Cerebellar cortex (tissue), 1 donor: ENCODE measurements around the gene DAAM1.

Source experiments
- DNase-seq: peaks from one replicate; pipeline ENCODE4 v3.0.0-alpha.2; 2015; ENCODE audit warnings: low spot score

DAAM1 gene

DNA sequence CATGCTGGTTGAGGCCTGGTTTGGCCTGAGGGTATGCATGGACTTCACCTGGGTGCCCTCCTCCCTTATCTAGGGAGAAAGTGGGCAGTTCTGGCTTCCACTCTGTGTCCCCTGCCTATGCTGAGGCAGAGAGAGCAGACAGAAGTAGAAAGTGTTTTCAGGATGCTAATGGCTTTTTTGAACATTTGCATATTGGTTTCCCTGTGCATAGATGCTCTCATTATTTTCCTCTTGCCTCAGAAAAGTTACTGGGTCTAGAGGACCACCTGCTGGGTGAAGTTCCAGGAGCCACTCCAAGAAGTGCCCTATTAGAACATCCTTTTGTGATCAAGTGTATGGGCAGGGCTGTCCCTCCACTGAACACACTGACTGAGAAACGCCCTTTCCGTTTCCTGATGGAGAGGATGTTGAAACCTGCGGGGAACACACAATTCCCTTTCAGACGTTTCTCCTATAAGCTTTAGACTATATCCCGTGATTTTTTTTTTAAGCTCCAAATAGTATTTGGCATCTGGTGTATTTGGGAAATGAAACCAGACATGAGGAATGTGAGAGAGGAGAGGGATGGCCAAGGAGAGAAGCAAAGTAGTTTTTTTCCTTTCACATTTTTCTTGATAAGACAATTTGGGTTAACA, 66.6 kb downstream of the DAAM1 start:
- no peak for DNase-seq

DNA sequence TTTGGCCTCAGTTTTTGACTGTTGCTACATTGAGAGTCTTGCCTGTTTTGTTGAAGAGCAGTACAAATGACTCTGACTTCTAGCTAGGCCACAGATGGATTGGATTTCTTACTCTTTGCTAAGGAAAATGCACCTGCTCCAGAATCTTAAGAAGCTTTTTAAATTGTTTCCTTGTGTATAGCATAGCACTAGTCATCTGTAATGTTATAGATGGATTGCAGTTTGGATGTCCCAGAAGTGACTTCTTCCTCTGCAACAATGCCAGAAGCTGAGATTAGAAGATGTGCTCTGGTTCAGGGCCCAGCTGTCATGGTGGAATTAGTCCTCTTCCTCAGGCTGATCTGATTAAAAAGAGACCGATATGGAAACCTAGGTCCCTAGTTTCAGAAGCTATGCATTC, 67.9 kb downstream of the DAAM1 start:
- no peak for DNase-seq

DNA sequence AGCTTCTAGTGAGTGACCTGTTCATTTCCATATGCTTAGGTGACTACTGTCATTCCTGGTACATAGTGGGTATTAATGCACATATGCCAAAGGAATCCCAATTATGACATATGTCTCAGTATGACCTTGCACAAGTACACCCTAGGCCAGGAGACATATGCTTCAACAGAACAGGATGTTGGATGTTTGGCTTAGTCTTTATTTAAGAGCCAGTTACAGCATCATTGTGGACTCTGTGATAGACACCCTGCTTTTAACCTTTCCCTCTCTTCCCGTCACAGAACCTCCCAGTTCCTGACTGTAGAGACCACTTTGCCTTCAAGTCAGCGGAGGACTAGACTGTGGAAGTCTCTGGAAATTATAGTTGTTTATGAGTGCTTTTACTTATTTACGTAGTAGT, 72.9 kb downstream of the DAAM1 start:
- no peak for DNase-seq

DNA sequence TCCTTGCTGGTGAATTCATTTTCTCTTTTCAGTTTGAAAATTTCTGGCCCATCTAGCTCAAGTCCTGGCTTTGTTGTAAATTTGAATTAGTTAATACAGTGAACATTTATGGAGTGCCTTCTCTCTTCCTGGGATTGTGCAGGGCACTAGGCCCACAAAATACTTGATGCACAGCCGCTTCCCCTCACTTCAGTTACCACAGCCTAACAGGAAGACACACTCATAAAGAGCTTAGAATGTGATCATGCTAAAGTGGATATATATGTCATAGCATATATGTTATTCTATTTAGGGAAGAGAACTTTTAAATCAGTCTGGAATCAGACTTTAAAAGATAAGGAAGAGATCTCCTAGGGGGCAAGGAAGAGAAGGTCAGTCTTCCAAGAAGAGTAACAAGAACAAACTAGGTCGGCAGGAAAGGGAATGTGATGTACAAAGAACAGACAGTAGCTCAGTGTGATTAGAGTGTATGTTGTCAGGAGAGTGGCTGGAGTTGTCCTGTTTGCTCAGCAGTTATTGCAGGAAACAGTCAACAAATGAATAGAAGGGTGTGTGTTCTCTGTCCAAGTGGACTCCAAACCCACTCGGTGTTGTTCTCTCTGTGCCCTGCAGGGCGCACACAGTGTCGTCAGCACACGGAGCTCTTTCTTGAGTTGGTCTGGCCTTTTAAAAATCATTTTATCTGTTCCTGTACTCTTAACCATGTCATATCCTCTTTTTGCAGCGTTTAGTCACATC, 74.4 kb downstream of the DAAM1 start:
- DNase-seq = peak; percentile 38

DNA sequence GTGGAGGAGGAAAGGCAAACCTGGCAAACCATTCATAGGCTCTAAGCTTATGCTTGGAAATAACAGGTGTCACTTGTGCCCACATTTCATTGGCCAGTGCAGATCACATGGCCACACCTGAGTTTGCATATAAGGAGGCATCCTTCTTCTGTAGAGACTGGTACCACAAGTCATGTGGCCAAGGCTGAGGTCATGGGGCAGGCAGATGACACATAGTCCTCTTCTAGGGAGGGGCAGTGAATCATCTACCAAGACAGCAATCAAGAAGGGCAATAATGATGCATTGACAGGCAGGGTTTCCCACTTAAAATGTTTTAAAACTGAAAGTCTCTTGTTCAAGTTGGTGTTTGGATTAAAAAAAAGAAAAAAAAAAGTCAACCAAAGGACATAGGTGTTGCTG, 77.3 kb downstream of the DAAM1 start:
- DNase-seq = no peak

DNA sequence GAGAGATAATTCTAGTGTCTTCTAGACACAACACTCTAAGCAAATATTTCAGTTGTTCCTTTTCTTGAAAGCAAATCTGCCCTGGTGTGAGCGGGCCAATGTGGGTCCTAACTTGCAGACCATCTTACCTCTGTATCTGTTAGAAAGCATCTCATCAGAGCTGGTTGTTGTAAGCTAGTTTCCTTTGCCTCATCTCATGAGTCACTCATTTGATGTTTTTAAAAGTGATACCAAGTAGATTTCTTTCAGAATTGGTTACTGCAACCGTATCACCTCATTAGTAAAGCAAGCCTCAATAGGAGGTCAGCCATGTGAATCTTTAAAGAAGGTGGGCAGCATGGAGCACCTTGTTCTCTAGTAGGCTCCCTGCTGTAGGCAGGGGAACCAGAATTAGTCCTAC, 78.6 kb downstream of the DAAM1 start:
- no peak for DNase-seq

DNA sequence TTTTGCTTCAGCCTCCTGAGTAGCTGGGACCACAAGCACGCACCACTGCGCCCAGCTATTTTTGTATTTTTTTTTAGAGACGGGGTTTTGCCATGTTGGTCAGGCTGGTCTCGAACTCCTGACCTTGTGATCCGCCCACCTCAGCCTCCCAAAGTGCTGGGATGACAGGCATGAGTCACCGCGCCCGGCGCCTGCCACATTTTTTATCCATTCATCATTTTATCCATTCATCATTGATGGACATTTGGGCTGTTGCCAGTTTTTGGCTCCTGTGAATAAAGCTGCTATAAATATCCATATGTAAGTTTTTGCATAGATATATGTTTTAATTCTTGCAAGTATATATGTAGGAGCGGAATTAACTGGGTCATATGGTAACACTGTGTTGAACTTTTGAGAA, 79.5 kb downstream of the DAAM1 start:
- DNase-seq = no peak

DNA sequence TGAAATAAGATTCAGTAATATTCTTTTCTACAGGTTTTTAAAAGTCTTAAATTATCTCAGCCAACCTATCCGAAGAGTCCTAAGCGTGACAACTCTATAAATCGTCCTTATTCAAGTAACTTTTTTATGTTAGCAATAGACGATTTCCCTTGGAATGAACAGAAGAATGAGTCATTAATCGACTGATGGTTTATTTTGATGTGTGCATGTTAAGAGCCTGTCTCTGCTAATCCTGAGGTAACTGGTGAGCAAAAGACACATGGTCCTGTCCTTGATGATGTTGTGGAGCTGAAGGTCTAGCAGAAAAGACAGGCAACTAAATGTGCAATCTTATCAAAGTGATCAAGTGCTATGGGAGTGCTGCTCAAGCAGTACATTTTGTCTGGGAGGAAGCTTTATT, 80.4 kb downstream of the DAAM1 start:
- no peak for DNase-seq

DNA sequence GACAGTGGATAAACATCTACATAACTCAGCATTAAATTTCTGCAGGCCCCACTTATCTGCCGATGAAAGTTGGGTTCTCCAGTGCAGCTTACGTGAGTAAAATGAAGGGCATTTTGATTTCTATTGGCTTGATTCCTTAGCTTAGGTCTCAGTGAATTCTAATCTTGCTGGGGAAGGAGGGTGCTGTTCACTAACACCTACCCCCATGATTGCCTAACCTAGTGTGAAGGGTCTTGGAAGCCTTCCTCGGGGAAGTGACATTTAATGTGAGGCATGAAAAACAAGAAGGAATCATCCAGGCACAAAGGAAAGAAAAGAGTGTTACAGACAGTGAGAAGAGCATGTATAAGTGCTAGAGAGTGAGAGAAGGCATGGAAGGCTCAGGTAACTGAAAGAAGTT, 81.0 kb downstream of the DAAM1 start:
- no peak for DNase-seq

DNA sequence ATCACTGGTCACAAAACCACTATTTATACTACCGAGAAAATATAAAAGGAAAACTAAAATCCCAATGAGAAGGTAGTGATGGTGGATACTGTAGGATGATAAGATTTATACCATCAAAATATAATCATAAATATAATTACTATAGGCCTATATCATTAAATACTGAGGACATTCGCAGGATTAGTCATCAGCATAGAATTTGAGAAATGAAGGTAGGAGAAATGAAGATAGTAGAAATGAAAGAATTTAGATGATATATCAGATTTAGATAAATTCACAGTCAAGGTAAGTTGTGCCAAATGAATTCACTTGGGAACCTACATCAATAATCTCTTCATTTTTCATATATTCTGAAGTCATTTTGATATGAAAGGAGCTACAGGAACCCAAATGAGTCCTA, 82.8 kb downstream of the DAAM1 start:
- no peak for DNase-seq

DNA sequence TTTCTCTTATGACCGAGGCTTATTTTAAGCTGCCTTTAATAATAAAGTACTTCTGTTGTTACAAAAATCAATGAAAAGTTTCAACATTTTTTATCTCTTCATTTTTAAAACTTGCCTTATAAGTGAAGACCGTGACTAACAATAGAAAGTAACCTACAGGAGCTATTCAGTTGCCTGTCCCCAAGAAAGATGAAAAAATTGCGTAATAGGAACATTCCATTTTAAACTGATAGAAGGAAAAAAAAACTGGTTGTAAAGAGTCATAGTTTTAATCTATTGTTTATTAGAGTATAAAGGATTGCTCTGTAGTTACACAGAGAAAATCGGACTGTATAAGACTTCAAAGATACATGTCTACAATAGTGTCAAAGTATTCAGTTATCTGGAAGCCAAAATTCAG, 83.3 kb downstream of the DAAM1 start:
- no peak for DNase-seq

DNA sequence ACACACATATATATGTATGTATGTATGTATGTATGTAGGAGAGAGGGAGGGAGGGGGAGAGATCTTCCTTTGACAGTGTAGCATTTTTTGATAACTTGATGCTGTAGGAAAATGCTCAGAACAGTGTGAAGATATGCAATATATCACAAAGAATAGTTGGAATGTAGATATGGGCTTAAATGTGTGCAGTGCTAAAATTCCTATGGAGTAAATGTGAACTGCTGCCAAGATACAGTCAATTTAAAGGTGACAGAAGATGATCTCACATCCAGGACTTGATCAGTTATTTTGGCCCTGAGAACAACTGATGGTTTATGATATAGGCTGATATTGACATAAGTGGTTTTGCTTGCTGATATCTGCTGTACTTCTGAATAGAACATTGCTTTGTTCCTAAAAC, 84.2 kb downstream of the DAAM1 start:
- DNase-seq = no peak

DNA sequence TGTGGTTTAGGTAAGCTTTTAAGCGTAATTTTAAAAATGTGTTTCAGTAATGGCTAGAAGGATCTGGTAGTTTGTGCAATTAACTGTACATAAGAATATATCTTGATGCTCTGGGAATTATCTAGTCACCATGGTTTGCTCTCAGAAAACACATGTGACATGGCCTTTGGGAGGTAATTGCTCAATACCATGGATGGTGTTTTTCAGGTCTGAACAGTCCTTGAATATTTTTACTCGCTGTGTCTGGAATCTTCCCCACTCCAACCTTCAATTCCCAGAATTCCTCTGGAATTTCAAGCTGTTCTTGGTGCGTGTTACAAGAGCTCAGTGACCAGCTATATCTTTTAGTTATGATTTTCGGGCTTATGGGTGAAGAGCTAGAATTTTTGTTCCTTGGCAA, 85.3 kb downstream of the DAAM1 start:
- no peak for DNase-seq

DNA sequence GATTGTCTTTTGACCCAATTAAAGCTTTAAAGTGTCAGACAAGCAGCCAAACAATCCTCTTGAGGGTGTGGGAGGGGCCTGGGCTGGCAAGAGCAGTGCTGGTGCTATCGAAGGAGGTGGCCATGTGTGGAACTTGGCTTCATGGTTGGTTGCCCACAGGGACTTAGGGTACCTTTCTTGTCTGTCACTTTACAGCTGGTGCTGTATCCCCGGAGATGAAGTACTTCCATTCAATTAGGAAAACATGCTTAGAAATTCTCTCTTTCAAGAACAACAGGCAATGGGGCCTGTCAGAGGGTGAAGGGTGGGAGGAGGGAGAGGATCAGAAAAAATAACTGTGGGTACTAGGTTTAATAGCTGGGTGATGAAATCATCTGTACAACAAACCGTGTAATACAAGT, 86.5 kb downstream of the DAAM1 start:
- peak; percentile 38 for DNase-seq

DNA sequence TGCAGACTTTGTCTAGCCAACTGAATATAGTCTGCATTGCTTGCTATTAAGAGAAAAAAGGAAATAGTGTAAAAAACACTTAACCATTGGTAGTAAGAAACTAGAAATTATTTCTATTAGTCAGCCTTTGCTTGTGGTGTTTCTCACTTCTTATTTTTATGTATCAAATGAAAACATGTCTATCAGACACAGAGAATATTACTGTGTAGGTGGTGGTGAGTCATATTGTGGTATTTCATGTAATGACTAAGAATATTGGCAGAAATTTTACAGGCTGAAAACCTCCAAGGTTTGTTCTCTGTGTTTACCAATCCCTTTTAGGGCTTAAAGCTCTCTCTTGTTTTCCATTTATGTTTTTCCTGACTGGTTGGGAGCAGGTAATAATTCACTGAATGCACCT, 87.2 kb downstream of the DAAM1 start:
- no peak for DNase-seq

DNA sequence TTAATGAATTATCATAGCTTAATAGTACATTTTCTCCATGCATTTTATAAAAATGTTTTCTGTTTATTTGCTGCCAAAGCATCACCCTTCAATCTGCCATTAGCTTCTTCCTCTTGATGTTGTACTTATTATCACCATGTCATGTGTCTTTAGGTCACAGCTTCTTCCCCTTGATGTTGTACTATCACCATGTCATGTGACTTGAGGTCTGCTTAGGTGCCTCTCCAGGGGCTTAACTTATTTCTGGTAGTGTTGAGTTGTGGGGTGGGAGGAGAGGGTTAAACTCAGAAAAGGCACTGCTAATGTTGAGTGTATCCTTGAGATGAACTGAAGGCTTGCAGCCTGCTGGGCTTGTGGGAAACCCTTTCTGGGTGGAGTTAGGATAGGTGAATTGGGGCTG, 87.8 kb downstream of the DAAM1 start:
- no peak for DNase-seq

DNA sequence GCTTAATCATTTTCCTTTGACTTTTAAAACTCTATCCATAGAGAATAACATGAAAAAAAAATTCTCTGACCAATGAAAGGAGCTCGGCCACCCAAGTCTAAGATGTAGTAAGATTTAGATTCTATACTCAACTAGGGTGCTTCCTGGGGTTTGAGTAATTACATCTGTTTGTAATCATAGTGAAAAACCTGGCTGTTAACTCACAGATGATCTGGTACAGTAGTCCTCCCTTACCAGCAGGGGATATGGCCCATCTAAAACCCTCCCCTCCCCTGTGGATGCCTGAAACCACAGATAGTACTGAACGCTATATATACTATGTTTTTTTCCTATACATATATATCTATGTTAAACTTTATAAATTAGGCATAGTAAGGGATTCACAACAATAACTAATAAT, 89.2 kb downstream of the DAAM1 start:
- no peak for DNase-seq

DNA sequence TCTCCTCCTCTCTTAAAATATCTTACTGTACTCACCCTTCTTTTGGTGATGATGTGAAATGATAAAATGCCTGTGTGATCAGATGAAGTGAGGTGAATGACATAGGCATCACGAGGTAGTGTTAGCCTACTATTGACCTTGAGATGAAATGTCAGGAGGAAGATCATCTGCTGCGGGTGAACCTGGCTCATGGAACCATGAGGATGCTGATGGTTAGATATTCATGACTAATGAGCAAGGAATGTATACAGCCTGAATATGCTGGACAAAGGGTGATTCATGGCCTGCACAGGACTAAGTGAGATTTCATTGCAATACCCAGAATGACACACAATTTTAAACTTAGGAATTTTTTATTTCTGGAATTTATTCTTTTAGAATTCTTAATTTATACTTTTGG, 89.6 kb downstream of the DAAM1 start:
- DNase-seq = no peak

DNA sequence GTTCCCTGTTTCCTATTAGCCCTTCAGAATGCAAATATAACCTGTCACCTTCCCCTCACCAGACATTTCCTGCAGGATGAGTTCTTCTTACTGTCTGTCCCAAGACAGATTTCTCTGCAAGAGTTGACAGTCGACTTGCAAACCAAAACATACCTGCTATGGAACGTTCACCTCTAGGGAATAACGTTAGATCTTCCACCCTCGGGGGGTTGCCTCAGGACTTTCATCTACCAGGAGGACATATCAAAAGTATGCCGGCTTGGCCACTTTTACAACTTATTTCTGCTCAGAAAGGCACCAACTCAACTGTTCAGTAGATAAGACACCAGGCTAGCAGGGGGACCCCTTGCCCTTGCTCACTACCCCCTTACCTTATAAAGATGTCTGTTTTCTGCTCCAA, 92.5 kb downstream of the DAAM1 start:
- no peak for DNase-seq

DNA sequence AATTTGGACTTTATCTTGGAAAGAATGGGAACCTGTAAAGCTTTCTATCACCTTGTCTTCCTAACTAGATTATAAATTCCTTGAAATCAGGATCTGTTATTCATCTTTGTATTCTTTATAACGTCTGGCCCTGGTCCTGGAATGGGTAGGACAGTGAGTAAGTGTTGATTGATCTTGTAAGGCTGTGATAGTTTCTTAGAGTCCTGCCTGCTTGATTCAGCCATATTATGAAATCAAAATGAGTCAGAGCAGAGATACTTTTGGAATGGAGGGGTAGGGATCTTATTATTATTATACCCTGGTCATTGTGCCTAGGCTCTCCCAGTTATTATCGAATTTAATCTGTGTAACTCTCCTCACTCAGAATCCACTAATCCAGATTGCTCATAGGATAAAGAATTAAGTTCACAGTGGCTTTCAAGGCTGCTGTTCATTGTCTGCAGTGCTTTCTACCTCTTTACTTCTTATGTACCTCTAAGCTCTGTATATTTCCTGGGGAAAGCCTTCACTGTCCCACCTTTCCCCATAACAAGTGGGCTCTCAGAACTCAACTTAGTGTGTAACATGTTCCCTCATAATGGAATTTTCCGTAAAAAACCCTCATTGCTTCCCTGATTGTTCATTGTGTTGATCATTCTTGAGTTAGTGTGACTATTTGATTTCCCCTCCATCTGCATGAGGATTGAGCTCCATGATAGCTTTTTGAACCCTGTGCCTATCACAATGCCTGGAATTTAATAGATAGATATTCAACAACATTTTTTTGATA, 93.3 kb downstream of the DAAM1 start:
- no peak for DNase-seq

DNA sequence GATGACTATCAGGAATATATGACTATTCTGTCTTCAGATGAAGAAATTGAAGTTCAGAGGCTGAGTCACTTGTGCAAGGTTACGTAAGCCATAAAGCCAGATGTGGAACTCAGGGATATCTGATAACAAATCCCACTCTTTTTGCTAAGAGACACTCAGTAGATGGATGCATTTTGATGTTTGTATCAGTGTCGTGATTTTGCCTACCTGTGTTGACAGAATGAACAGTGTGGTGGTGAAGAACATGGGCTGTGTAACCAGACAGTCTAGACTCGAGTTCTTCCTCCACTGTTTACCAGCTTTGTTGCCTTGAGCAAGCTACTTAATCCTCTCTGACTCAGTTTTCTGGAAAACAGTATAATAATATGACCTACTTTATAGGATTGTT, 93.9 kb downstream of the DAAM1 start:
- DNase-seq = no peak

DNA sequence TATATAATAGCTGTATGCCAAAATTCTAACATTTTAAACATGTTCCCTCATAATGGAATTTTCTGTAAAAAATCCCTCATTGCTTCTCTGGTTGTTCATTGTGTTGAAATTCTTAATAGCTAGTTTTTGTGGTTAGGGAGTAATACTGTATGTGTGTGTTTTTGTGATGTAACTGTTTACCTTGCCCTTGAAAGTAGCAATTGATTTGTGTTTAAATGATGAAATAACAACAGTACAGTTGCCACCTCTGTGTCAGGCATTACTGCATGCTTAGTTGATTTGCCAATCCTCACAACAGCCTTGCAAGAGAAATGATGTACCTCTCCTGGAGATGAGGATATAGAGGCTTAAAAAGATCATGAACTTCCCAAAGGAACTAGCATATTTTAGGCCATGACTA, 94.9 kb downstream of the DAAM1 start:
- no peak for DNase-seq

DNA sequence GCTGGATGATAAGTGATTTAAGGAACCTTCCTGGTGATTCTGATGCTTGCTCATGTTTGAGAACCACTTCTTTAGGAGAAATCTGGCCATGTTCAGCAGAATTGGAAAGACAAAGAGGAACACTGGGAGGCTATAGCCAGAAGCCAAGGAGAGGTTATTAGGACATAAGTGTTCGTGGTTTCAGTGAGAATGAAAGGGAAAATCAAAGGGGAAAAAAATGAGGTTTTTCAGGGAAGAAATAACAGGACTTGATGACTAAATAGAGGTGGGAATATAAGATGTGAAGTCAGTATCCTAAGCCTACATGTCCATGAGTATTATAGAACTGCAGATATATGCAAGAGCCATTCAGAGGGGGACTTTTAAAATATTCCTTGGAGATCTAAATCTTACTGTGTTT, 95.6 kb downstream of the DAAM1 start:
- DNase-seq = no peak

DNA sequence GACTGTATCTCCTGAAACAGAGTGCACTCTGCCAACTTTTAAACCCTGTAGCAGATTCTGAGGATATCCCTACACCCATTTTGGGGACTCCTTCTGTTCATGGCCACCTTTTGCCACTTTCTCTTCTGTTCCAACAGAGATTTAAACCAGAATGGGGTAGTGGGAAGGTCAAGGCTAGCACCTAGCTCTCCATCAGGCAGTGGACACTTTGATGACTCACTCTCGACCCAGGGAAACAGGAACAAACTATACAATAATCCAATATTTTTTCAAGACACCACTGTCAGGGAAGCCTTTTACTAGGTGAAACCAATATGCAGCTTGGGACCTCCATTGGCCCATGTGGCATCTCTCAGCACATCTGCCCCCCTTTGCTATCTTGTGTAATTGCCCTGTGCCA, 103.6 kb downstream of the DAAM1 start:
- no peak for DNase-seq
